NCI-H1436 (cell line): ENCODE results near the gene PPIL6.
"Not testable (repeated sequence)": the region's sequence is repeated elsewhere in the genome, so short reads cannot be mapped to it uniquely, and the experiment has no call there.

Experiments used
- DNase-seq: peaks from one replicate; lab custom pipeline; 2025; lab: John Stamatoyannopoulos, UW

The PPIL6 gene

GRCh38 chr6:109396046-109396718 lies 44.2 kb downstream of the PPIL6 start:
- DNase-seq = no peak

- DNase-seq = no peak
Observed at GRCh38 chr6:109393886-109394281, 46.5 kb downstream of the PPIL6 start.

GRCh38 chr6:109393157-109393885 lies 47.1 kb downstream of the PPIL6 start:
- no peak for DNase-seq

- no peak for DNase-seq
Observed at GRCh38 chr6:109389650-109390274, 50.7 kb downstream of the PPIL6 start.

- no peak for DNase-seq
Observed at GRCh38 chr6:109388265-109388664, 52.2 kb downstream of the PPIL6 start.

- DNase-seq = no peak
Observed at GRCh38 chr6:109383438-109383940, 56.9 kb downstream of the PPIL6 start.

GRCh38 chr6:109382576-109383437 lies 57.6 kb downstream of the PPIL6 start:
- peak; percentile 90 for DNase-seq

GRCh38 chr6:109381747-109382575 lies 58.5 kb downstream of the PPIL6 start, which contains the start of gene CD164:
Gene CD164, minus strand, starts transcription at chr6:109382467. Its CDS starts 89 bp downstream, at chr6:109382378.
- DNase-seq = peak; percentile 95

GRCh38 chr6:109381061-109381746 lies 59.2 kb downstream of the PPIL6 start:
- no peak for DNase-seq

GRCh38 chr6:109379711-109380110 lies 60.7 kb downstream of the PPIL6 start:
- DNase-seq = no peak

- DNase-seq = no peak
Observed at GRCh38 chr6:109377717-109378116, 62.7 kb downstream of the PPIL6 start.

- DNase-seq = no peak
Observed at GRCh38 chr6:109374326-109374892, 66.0 kb downstream of the PPIL6 start.

- DNase-seq = no peak
Observed at GRCh38 chr6:109373762-109374161, 66.7 kb downstream of the PPIL6 start.

GRCh38 chr6:109373331-109373730 lies 67.1 kb downstream of the PPIL6 start:
- no peak for DNase-seq

- no peak for DNase-seq
Observed at GRCh38 chr6:109372130-109372529, 68.3 kb downstream of the PPIL6 start.

- DNase-seq = no peak
Observed at GRCh38 chr6:109370792-109371191, 69.6 kb downstream of the PPIL6 start.

GRCh38 chr6:109370336-109370735 lies 70.1 kb downstream of the PPIL6 start:
- DNase-seq = no peak

GRCh38 chr6:109369728-109370127 lies 70.7 kb downstream of the PPIL6 start:
- no peak for DNase-seq

GRCh38 chr6:109364382-109365078 lies 75.9 kb downstream of the PPIL6 start:
- not testable (repeated sequence) for DNase-seq
